HFFc6 (cell line): ENCODE measurements around the gene NFS1. TPM values are rescaled to one million over a fixed set of nuclear protein-coding genes. Genes with fewer than 3 reads are reported as not detected.

Source experiments
- DNase-seq: peaks from one replicate; pipeline ENCODE4 v3.0.0-alpha.2; 2018
- H3K27ac Mint-ChIP-seq: 2 replicates; pipeline ENCODE4 v1.8.0; 2020; ENCODE audit warnings: mild to moderate bottlenecking, mixed read lengths
- H3K27me3 Mint-ChIP-seq: 2 replicates; pipeline ENCODE4 v1.8.0; 2021; ENCODE audit warnings: mild to moderate bottlenecking, moderate library complexity, mixed read lengths; ENCODE audit not compliant: insufficient read depth
- H3K36me3 Mint-ChIP-seq: 2 replicates; pipeline ENCODE4 v1.8.0; 2021; ENCODE audit warnings: low read depth, mixed read lengths
- H3K4me1 Mint-ChIP-seq: 2 replicates; pipeline ENCODE4 v1.8.0; 2020; ENCODE audit warnings: low read depth, mixed read lengths
- H3K4me3 Mint-ChIP-seq: 2 replicates; pipeline ENCODE4 v1.8.0; 2020; ENCODE audit warnings: mild to moderate bottlenecking, moderate library complexity, mixed read lengths
- H3K9me3 Mint-ChIP-seq: 2 replicates; pipeline ENCODE4 v1.8.0; 2020; ENCODE audit warnings: mild to moderate bottlenecking, mixed read lengths
- total RNA-seq, 6 experiments: library from RNA; stranded (reverse); fragmentation: NEBNext Ultra II Directional; extraction: Animal tissue kit (Norgen Biotek cat#: 25700); gene quantifications; 2 replicates in 1 of 6; 3 replicates in 5 of 6; pipeline ENCODE4 v1.2.3, GENCODE V29; 2021
- TF ChIP-seq, protein P1 (sequence below): fragments of 200-600 bp; sonication (generic); IDR thresholded peaks from 2 replicates; pipeline ENCODE4 v1.5.0; 2021; ENCODE audit warnings: antibody characterized with exemption, mild to moderate bottlenecking

NFS1 gene
- total RNA-seq, 6 experiments from 2014 or later: 28.6 to 40.6 (median 34.6) TPM

GRCh38 chr20:35704514-35705261 lies 5.5 kb upstream of the NFS1 start:
- TF ChIP-seq, protein P1, sequence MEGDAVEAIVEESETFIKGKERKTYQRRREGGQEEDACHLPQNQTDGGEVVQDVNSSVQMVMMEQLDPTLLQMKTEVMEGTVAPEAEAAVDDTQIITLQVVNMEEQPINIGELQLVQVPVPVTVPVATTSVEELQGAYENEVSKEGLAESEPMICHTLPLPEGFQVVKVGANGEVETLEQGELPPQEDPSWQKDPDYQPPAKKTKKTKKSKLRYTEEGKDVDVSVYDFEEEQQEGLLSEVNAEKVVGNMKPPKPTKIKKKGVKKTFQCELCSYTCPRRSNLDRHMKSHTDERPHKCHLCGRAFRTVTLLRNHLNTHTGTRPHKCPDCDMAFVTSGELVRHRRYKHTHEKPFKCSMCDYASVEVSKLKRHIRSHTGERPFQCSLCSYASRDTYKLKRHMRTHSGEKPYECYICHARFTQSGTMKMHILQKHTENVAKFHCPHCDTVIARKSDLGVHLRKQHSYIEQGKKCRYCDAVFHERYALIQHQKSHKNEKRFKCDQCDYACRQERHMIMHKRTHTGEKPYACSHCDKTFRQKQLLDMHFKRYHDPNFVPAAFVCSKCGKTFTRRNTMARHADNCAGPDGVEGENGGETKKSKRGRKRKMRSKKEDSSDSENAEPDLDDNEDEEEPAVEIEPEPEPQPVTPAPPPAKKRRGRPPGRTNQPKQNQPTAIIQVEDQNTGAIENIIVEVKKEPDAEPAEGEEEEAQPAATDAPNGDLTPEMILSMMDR: no peak
- Mint-ChIP-seq H3K36me3 (peaks cover 67% of the 10 kb centered on the region), H3K4me3 (peak overlapping the region; percentile 23; the same call in 1 of the 2 replicates), H3K4me1 (peaks cover 69% of the 10 kb centered on the region), H3K9me3 (peaks cover 1% of the 10 kb centered on the region; the same call in 1 of the 2 replicates), H3K27ac (peak overlapping the region; percentile 61), H3K27me3 (peaks cover 23% of the 10 kb centered on the region)
- DNase-seq: no peak

DNA sequence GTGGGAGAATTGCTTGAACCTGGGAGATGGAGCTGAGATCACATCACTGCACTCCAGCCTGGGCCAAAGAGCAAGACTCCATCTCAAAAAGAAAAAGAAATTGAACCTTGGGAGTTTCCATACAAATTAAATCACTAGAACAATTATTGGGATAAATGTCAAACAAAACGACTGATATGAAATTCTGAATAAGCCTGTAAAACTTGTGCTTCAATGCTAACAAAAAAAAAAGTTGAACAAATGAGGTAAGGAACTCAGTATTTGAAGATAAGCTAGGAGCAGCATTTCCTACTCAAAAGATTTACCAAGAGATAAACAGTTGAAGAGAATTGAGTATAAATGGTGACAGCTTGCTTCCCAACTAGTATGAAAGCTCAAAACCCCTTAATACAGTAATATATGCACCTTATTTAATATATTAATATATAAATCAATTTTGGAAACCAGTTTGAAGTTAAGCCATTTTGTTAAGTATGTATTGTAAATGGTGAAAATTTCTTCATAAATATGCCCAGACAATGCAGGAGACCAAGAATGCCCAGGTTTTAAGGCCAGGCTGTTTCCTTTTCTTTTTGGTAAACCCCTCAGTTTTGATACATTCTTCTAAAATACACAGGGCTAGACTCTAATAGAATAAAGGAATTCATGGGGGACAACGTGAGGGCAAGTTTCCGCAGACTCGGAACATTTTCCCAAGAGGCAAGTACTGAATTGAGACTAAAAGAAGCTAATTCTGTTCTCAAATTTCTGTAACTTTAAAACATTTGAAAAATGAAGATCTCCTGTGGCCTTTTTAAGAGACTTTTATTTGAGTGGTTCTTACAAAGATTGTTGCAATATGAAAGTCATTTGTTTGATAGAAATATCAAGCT lies 3.9 kb upstream of the NFS1 start:
- TF ChIP-seq, protein P1: no peak
- Mint-ChIP-seq H3K27me3 (peaks cover 33% of the 10 kb centered on the region), H3K36me3 (peaks cover 60% of the 10 kb centered on the region), H3K4me1 (peaks cover 67% of the 10 kb centered on the region), H3K27ac (peak overlapping the region; percentile 99), H3K4me3 (peak overlapping the region; percentile 44), H3K9me3 (peaks cover 4% of the 10 kb centered on the region; the same call in 1 of the 2 replicates)
- DNase-seq: no peak

- H3K4me3 Mint-ChIP-seq: peak overlapping the region; percentile 44
- peaks cover 75% of the 10 kb centered on the region for H3K4me1 Mint-ChIP-seq
- DNase-seq: peak; percentile 63
- H3K36me3 Mint-ChIP-seq: peaks cover 67% of the 10 kb centered on the region
- peak overlapping the region; percentile 99 for H3K27ac Mint-ChIP-seq
- H3K9me3 Mint-ChIP-seq: peaks cover 4% of the 10 kb centered on the region; the same call in 1 of the 2 replicates
- TF ChIP-seq, protein P1: no peak
- peaks cover 35% of the 10 kb centered on the region for H3K27me3 Mint-ChIP-seq
Observed at GRCh38 chr20:35702051-35702823, 3.1 kb upstream of the NFS1 start.

DNA sequence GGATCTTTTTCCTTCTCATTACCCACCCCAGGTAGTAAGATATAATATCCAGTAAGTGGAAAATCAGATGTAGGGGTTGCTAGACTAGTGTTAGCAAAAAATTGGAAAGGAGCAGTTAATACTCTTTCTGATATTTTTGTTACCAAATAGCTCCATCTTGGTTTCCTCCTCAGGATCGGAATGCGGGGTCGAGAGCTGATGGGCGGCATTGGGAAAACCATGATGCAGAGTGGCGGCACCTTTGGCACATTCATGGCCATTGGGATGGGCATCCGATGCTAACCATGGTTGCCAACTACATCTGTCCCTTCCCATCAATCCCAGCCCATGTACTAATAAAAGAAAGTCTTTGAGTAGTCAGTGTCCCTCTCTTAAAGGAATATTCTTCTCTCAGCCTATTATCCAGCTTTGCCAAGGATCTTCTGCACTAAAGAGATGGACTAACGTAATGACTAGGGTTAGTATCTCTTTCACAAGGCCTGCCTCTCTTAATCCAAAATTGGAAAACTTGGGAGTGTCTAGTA lies 1.5 kb upstream of the NFS1 start:
- Mint-ChIP-seq H3K36me3 (peaks cover 57% of the 10 kb centered on the region), H3K27ac (peak overlapping the region; percentile 99), H3K4me1 (peaks cover 71% of the 10 kb centered on the region), H3K9me3 (peaks cover 4% of the 10 kb centered on the region; the same call in 1 of the 2 replicates), H3K27me3 (peaks cover 32% of the 10 kb centered on the region), H3K4me3 (peak overlapping the region; percentile 92)
- no peak for DNase-seq
- TF ChIP-seq, protein P1: no peak
